Fibroblast of the conjunctiva (primary cell): ENCODE measurements around the gene HIGD2A.

ENCODE experiments used
- DNase-seq: peaks from one replicate; pipeline ENCODE4 v3.0.0-alpha.2; 2010; ENCODE audit warnings: low read depth

HIGD2A gene

GRCh38 chr5:176388444-176389134, at the start of gene HIGD2A, which contains the start of gene NOP16:
Gene HIGD2A (plus strand): TSS chr5:176388751. CDS start chr5:176388820, 69 bp downstream.
Gene NOP16 (minus strand): TSS chr5:176388598. CDS start chr5:176388539, 59 bp downstream.
- DNase-seq: peak; percentile 98

- no peak for DNase-seq
Observed at GRCh38 chr5:176339304-176339703, 49.2 kb upstream of the HIGD2A start.

DNA sequence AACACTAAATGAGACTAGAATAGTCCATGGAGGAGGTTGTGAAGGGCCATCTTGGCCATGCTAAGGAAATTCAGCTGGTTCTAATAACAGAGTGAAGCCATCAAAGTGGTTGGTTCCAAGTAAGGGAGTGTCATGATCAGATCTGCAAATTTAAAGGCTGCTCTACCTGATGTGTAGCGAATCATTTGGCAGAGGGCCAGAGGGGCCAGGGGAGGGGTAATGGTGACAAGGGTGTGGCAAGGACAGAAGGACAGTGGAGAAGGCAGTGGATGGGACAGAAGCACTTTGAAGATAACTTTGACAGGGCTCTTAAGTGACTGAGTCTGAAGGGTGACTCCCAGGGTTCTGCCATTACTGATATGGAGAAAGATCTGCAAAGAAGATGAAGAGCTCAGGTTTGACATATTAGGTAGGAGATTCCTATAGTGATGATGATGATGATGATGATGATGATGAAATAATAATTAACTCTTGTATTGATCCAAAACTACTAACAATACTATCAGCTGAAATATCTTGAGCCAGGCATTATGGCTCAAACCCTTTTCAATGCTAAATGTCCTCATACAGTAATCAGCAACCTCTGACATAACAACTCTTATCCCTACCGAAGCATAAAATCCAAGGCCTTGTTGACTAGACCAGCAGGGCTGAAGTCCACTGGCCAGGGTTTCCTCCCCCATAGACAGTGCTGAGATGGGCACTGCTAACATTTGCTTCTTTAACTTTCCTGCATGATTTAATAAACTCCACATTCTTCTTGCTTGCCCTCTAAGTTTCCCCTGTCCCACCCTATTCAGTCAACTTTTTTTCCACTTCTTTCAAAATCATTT, 47.0 kb upstream of the HIGD2A start:
- DNase-seq: no peak

GRCh38 chr5:176342158-176342483, 46.4 kb upstream of the HIGD2A start:
- no peak for DNase-seq

GRCh38 chr5:176342766-176343458, 45.6 kb upstream of the HIGD2A start:
- no peak for DNase-seq

- DNase-seq: no peak
Observed at GRCh38 chr5:176350416-176350815, 38.1 kb upstream of the HIGD2A start.

DNA sequence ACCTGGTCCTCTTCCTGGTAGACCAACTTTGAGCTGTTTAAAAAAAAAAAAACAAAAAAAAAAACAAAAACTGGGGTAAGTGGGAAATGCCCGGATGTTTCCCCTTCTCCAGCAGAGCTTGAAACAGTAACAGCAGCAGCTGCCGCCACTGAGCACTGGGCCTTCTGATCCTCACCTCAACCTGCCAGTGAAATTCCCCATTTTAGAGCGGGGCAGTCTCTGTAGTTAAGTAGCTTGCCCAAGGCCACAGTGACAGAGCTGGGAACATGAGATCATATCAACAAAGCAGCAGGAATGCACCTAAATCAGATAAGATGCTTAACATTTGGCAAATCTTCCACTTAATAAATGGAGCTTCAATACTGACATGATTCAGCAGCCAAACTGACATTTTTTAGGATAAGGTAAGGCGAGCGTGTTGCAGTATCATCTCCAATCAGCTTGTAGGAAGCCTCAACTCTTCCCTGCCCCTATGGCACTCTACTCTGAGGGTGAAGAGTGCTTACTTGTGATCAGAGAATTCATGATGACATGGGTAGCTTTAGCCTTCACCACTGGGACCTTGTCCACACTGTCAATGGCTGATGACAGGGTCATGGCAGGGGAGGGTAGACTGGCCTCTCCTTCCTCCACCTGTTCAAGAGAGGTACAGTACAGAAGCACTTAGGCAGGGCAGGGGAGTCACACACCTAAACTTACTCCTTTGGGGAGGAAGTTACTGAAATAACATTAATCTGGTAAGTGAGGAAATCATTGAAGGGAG, 36.3 kb upstream of the HIGD2A start:
- no peak for DNase-seq

GRCh38 chr5:176353533-176353932, 35.0 kb upstream of the HIGD2A start:
- DNase-seq: no peak

DNA sequence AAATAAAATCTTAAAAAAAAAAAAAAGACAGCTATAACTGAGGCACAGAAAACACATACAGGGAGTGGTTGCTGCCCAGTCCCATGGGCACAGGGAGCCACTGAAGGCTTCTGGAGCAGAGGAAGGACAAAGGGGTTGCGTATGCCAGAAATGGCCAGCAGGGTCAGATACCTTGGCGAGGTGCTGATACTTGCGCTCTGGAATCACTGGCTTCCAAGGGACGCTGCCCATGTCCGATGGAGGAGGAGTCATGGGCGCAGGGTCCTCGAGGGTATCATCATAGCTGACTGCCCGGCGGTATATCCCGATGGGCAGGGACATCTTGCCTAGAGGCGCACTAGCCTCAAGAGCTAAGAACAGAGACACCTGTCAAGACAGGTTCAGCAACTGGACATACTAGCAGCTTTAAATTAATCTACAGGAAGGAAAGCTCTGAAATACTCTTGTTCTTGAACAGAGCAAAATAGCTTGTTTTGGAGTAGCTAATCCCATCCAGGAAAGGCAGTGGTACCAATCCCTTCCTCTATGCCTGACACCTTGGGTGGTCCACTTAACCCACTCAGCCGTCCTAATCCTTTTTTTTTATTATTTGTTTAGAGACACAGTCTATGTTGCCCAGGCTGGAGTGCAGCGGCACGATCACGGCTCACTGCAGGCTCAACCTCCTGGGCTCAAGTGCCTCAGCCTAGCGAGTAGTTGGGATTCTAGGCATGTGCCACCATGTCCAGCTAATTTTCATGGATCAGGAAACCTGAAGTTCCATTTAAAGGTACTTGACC, 33.0 kb upstream of the HIGD2A start:
- DNase-seq: no peak

- no peak for DNase-seq
Observed at GRCh38 chr5:176356179-176356566, 32.4 kb upstream of the HIGD2A start.

DNA sequence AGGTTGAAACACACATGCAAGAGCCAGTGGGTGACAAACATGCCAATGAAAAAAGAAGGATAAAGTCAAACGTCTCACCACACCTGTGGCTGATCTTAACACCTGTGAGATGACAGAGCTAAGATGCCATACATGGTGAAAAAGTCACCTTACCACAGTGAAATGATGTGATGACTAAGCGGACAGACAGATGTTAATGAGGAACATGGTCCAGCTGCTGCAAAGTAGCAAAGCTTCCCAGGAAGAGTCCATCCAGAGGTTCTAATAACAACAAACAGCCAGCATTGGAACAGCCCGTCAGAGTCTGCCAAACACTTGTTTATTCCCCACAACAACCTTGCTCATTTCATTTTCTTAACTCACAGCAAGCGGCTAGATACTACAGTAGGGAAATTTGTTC, 28.9 kb upstream of the HIGD2A start:
- no peak for DNase-seq

GRCh38 chr5:176360894-176361436, 27.6 kb upstream of the HIGD2A start:
- no peak for DNase-seq

DNA sequence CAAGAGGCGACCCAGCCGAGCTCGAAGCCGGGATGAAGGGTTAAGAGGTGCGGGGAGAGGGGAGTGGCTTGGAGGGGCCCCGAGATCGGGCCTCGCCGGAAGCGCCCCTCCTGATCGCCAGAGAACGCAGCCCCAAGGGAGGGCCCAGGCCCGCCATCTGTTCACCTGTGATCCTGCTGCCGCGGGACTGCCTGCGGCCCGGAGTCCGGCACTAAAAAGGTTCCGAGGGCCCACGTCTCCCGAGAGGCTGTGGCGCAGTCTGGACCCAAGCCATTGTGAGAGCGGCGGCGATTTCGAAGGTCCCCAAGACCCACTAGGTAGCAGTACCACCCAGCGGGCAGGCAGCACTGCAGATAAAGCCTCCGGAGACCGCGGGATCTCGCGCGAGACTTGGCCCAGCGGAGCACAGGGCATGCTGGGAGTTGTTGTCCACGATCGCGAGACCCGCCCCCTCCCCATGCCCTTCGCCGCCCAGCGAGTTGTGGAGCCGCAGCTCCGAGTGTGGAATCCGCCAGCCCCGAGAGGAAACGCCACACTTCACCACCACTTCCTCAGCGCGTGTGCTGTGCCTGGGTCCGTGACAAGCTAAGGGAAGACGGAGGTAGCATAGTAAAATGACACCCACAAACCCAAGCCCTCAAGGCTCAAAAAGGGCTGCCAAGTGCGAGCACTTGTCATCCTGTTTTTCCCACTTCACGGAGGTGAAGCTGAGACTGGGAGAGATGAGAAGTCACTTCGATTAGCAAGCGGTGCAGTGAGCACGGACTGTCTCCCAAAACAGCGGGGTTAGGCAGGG, 26.9 kb upstream of the HIGD2A start, which contains the start of gene KIAA1191:
KIAA1191 (minus strand) TSS at position 328 of the 796 bp plus-strand sequence. CDS start 2,256 bp downstream, outside the sequence.
- DNase-seq: peak; percentile 80

- no peak for DNase-seq
Observed at GRCh38 chr5:176362233-176362490, 26.4 kb upstream of the HIGD2A start.

DNA sequence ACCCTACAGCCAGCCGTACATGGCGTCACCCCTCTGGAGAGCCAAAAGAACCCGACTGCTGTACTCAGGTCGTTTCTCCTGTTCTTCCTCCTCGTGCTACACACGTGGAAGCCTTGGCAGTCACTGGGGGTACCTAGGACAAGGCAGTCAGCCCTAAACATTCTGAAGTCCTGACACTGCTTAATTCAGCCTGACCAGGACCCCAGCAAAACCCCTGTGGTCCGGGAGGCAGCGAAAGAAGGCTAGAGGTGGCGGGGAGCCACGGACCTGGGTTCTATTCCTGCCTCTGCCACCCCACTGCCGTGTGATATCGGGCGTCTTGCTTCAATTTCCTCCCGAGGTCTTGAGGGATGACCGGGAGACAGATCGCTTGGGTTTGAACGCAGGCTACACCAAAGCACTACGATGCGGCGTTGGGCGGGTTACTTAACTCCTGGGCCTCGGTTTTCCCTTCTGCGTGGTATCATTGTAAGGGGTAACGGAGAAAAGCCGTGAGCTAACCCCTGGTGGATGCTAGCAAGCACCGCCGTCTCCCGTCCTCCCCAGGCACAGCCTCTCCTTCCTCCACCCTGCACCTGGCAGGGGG, 23.7 kb upstream of the HIGD2A start:
- no peak for DNase-seq

GRCh38 chr5:176365351-176366231, 23.0 kb upstream of the HIGD2A start, which contains the start of gene ARL10:
Gene ARL10 (plus strand): TSS chr5:176365487. CDS start chr5:176365564, 77 bp downstream.
- DNase-seq: no peak

DNA sequence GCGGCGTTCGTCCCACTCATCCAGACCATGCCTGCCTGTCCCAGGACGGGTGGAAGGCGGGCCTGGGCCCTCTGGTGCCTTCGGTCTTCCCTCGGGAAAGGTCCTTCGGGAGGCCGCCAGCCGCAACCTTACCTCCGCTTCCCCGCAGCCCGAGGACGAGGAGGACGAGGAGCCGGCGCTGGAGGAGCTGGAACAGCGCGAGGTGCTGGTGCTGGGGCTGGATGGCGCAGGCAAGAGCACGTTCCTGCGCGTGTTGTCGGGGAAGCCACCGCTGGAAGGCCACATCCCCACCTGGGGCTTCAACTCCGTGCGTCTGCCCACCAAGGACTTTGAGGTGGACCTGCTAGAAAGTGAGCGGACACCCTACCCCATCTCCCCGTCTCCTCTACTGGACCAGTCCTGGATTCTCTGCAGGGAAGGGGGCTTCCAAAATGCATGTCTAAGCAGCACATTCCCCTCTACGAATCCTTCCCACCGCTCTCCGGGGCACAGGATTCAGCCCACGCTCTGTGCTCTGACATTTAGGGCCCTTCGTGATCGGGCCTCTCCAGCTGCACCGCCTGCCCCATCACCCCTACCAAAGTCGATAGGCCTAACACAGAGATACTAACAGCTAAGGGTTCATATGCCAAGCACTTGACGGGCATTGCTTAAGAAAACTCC, 22.2 kb upstream of the HIGD2A start:
- DNase-seq: no peak

GRCh38 chr5:176368726-176369125, 19.8 kb upstream of the HIGD2A start:
- no peak for DNase-seq
